AG10803 (cell line): ENCODE results near the gene ACVR2A.

Experiments used
- DNase-seq: peaks from one replicate; pipeline ENCODE4 v3.0.0; 2010; ENCODE audit warnings: low read depth
- H3K4me3 ChIP-seq: 2 replicates; pipeline ENCODE4 v1.5.1; 2011; ENCODE audit warnings: mild to moderate bottlenecking, low read length, control low read depth
- CTCF ChIP-seq: conservative IDR thresholded peaks from 2 replicates; pipeline ENCODE4 v1.5.1; 2011; ENCODE audit warnings: mild to moderate bottlenecking, low read length, control low read depth, inconsistent platforms

ACVR2A gene

GRCh38 chr2:147977679-147978078 is 132.8 kb downstream of the ACVR2A start:
- H3K4me3 ChIP-seq: no peak overlapping the region
- DNase-seq: no peak
- TF ChIP-seq CTCF: no peak
